Fibroblast of the aortic adventitia (primary cell): Measurements from ENCODE around the gene CTSC. TPM values are rescaled to one million over a fixed set of nuclear protein-coding genes. Genes with fewer than 3 reads are reported as not detected.

ENCODE experiments used
- DNase-seq: peaks from one replicate; pipeline ENCODE4 v3.0.0-alpha.2; 2010; ENCODE audit warnings: low read depth
- H3K4me3 ChIP-seq: 2 replicates; pipeline ENCODE4 v1.5.1; 2011; ENCODE audit warnings: low read depth, mild to moderate bottlenecking, control low read depth, low read length, moderate library complexity
- CTCF ChIP-seq: IDR thresholded peaks from 2 replicates; pipeline ENCODE4 v1.5.1; 2011; ENCODE audit warnings: mild to moderate bottlenecking, low read length, control low read depth, inconsistent platforms; ENCODE audit not compliant: insufficient read depth
- total RNA-seq: library from RNA; depleted of rRNA; stranded (reverse); fragments of >200 nt; gene quantifications from 2 replicates; pipeline ENCODE4 v1.2.3, GENCODE V29; 2012; ENCODE audit warnings: low replicate concordance

The CTSC gene
- total RNA-seq, 1 donor, result 69.1 TPM

GRCh38 chr11:88320149-88320559 lies 17.4 kb downstream of the CTSC start:
- no peak overlapping the region for H3K4me3 ChIP-seq
- no peak for TF ChIP-seq CTCF
- DNase-seq, result peak; percentile 55

DNA sequence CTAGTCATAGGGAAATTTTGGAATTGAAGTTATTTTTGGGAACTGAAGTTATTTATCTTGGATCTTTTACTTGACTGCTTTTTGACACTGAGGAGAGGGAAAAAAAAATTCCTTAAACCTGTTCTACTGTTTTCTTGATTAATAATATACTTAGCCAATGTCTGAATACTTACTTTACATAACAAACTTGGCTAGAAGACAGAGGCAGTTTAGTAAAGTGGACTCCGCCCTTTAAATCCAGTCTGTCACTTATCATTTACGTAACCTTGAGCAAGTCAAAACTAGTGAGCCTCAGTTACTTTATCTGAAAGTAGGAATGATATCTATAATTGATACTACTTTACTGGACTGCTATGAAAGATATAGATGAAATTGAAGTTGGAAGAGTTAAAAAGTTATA lies 19.5 kb downstream of the CTSC start:
- no peak overlapping the region for H3K4me3 ChIP-seq
- peak; percentile 50 for DNase-seq
- TF ChIP-seq CTCF, result no peak

DNA sequence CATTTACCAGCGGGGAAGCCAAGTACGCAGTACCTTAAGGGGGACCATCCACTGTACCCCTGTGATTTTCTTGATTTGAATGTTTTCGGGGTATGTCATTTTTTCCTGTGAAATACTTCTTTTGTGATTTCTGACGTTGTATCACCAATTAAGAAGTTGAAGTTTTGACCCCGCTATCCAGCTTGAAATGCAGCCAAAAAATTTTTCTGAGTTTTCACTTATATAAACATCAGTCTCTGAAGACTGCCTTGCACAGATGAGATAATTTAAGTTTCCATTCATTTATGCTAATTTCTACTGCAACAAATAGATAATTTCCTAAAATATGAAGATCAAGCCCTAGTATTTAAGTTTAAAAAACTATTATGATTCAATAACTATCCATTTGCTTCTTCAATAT lies 20.0 kb downstream of the CTSC start:
- no peak for DNase-seq
- no peak overlapping the region for H3K4me3 ChIP-seq
- TF ChIP-seq CTCF, result no peak

DNA sequence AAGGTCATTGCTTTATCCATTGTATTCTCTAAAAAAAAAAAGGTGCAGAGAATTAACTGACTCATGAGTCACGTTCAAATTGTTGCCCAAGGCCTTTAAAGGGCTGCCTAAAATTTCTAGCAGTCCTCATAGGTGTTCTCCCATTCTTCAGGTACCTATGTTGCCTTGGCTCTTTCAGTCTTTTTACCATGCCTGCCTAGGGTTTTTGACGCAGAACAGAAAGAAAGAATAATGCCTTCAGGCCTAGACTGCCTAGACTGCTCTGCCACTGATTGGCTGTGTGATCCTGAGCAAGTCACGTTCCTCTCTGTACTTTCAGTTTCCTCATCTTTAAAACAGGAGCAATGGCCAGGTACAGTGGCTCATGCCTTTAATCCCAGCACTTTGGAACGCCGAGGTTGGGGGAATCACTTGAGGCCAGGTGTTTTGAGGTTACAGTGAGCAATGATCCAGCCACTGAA lies 21.5 kb downstream of the CTSC start:
- no peak for DNase-seq
- no peak overlapping the region for H3K4me3 ChIP-seq
- no peak for TF ChIP-seq CTCF

DNA sequence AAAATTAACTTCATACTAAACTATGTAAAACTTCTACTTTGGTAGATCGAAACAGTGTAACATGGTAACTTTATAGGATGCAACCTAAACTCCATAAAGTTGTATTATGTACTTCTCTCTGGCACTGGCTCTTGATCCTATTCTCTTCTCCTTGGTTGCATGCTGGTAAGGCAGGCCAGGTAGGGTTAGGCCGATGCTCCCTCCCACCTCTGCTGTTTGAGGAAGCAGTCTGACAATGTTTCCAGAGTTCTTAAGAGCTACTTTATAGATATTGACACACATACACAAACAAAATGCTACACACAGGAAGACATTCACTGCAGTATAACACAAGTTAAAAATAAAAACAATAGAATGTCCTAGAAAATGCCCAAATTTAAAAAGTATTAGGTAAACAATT lies 22.5 kb downstream of the CTSC start:
- TF ChIP-seq CTCF, result no peak
- no peak for DNase-seq
- H3K4me3 ChIP-seq, result no peak overlapping the region

- no peak for DNase-seq
- TF ChIP-seq CTCF, result no peak
- H3K4me3 ChIP-seq, result no peak overlapping the region
Measured at GRCh38 chr11:88313441-88313840, 24.1 kb downstream of the CTSC start.

GRCh38 chr11:88312628-88313027 lies 24.9 kb downstream of the CTSC start:
- DNase-seq, result peak; percentile 55
- no peak for TF ChIP-seq CTCF

More at GRCh38 chr11:88312628-88313027, 24.9 kb downstream of the CTSC start:
- no peak overlapping the region for H3K4me3 ChIP-seq
